Activated T-helper 1 cell treated with anti-CD3 and anti-CD28 coated beads, Interleukin-12 subunit alpha, Interleukin-12 subunit beta, Interleukin-2, Interleukin-4 antibody, amounts not matched to agents 30 ng/mL and 10 ng/mL and 1 ng/mL, durations not matched to agents 14 hours and 24 hours and 36 hours (primary cell): ENCODE results near the gene PATJ. TPM values are rescaled to one million over a fixed set of nuclear protein-coding genes. Genes with fewer than 3 reads are reported as not detected.
"Not testable (repeated sequence)": the region's sequence is repeated elsewhere in the genome, so short reads cannot be mapped to it uniquely, and the experiment has no call there.

Experiments used
- DNase-seq: peaks from one replicate; pipeline ENCODE4 v3.0.0; 2021; ENCODE audit warnings: low spot score
- H3K27ac Mint-ChIP-seq: one replicate; pipeline ENCODE4 v1.8.0; 2021; ENCODE audit warnings: mild to moderate bottlenecking, mixed read lengths
- H3K27me3 Mint-ChIP-seq: one replicate; pipeline ENCODE4 v1.8.0; 2022; ENCODE audit warnings: mild to moderate bottlenecking, moderate library complexity, mixed read lengths; ENCODE audit not compliant: insufficient read depth
- H3K36me3 Mint-ChIP-seq: one replicate; pipeline ENCODE4 v1.8.0; 2021; ENCODE audit warnings: low read depth, mixed read lengths
- H3K4me1 Mint-ChIP-seq: one replicate; pipeline ENCODE4 v1.8.0; 2021; ENCODE audit warnings: low read depth, mixed read lengths
- H3K4me3 Mint-ChIP-seq: one replicate; pipeline ENCODE4 v1.8.0; 2021; ENCODE audit warnings: mild to moderate bottlenecking, moderate library complexity, mixed read lengths
- H3K9me3 Mint-ChIP-seq: one replicate; pipeline ENCODE4 v1.8.0; 2021; ENCODE audit warnings: mixed read lengths
- intact Hi-C: fragments of 100-400 bp; cut with micrococcal nuclease; formaldehyde crosslinking; loops from one replicate; pipeline ENCODE4 v1.15.1; 2024
- total RNA-seq: library from RNA; stranded (reverse); gene quantifications from 2 replicates; pipeline ENCODE4 v1.2.3, GENCODE V29; 2022

Gene PATJ
- total RNA-seq, 1 donor from 2014 or later = 5.1 TPM

DNA sequence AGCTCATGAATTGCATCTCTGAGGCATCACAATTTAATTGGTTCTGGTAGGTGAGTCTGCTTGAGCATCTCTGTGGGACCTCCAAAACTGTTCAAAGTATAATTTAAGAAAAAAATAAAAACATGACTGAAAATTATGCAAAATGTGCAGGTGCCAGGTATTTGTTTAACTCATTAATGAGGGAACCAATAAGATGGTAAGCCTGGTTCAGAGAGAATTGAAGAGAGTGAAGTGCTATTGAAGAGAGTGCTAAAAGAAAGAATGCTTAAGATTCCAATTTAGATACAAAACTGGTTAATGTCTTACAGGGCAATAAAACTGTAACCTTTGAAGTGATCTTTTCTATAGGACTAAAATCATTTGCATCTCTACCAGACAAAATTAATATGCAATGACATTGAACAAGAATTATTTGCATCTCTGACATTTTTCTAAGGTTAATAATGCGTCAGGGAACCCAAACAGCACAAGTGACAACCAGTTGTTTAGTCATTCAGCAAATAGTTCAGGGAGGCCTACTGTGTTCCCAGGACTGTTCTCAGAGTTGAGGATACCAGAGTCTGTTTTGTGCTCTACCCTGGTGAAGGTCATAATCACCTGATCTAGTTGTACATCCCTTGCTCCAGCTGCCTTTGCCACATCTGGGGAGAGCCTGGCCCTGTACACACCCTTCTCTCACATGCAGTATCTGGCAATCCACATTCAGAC, 183.5 kb downstream of the PATJ start:
- intact Hi-C loops = no loop called here
- Mint-ChIP-seq H3K27ac (no peak overlapping the region), H3K36me3 (no peaks in the 10 kb centered on the region), H3K9me3 (no peaks in the 10 kb centered on the region), H3K27me3 (no peaks in the 10 kb centered on the region), H3K4me3 (no peak overlapping the region), H3K4me1 (no peaks in the 10 kb centered on the region)
- DNase-seq = no peak

DNA sequence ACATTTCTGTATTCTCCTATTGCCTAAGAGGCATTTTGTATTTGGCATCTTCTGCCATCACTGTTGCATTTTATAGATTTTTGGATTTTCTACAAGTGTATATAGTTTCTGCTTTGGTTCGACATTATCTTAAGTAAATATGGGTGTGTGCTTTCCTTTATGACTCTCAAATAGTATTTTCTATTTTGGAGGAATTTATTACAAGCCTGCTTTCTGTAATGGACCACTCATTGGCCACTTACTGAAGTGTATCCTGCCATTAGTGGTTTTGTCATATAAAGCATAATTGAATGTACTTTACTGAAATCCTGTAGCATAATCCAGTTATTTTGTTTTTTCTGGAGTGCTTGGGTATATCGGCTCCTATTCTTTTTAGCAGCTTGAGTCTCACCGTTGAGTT, 184.3 kb downstream of the PATJ start:
- Mint-ChIP-seq H3K27me3 (no peaks in the 10 kb centered on the region), H3K27ac (no peak overlapping the region), H3K9me3 (no peaks in the 10 kb centered on the region), H3K36me3 (no peaks in the 10 kb centered on the region), H3K4me1 (no peaks in the 10 kb centered on the region), H3K4me3 (no peak overlapping the region)
- intact Hi-C loops = no loop called here
- DNase-seq = no peak

DNA sequence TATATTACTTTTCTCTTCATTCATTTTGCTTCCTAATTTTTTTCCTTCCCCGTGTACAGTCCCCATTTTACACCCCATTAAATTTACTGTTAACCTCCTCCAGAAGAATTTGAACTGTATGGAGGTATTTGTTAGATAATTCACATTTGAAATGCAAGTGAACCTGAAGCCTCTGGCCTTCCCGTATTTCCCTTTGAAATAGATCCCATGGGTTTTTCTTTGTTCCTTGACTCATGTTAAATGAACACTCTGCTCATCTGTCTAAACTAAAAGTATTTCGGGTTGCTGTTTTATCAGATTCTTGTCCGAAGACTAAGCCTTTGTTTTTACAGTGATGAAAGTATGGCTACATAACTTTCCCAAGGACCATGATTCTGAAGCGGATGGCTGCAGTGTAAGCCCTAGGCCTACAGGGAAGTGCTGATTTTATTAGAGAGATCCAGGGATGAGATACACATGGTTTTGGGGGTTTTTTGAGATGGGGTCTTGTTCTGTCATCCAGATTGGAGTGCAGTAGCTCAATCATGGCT, 187.9 kb downstream of the PATJ start:
- no peak overlapping the region for H3K27ac Mint-ChIP-seq
- H3K27me3 Mint-ChIP-seq = no peaks in the 10 kb centered on the region
- H3K4me1 Mint-ChIP-seq = no peaks in the 10 kb centered on the region
- H3K36me3 Mint-ChIP-seq = no peaks in the 10 kb centered on the region
- no peak for DNase-seq
- intact Hi-C loops = no loop called here
- H3K9me3 Mint-ChIP-seq = no peaks in the 10 kb centered on the region
- H3K4me3 Mint-ChIP-seq = no peak overlapping the region

DNA sequence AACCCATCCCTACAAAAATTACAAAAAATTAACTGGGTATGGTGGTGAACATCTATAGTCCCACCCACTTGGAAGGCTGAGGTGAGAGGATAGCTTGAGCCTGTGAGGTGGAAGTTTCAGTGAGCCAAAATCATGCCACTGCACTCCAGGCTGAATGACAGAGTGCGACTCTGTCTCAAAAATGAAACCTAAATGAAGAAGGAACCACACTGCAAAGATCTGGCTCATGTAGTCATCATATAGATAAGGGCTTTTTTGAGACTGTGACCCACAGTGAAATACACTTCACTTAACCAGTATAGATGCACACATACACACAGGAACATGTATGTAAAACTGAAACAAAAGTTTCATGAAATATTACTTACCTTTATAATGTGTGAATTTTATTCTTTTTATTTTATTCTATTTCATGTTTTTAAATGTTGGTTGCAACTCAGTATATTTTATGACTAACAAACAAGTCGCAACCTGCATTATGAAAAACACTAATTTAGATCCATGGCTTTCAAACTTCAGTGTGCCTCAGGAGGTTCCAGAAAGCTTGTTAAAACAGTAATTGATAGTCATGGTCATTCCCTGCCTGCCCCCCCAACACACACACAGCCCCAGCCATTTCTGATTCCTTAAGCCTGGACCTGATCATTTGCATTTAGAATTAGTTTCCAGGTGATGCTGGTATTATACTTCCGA, 189.5 kb downstream of the PATJ start:
- no peaks in the 10 kb centered on the region for H3K4me1 Mint-ChIP-seq
- DNase-seq = no peak
- no peaks in the 10 kb centered on the region for H3K9me3 Mint-ChIP-seq
- no peak overlapping the region for H3K27ac Mint-ChIP-seq
- intact Hi-C loops = no loop called here
- no peaks in the 10 kb centered on the region for H3K27me3 Mint-ChIP-seq
- H3K36me3 Mint-ChIP-seq = no peaks in the 10 kb centered on the region
- no peak overlapping the region for H3K4me3 Mint-ChIP-seq

DNA sequence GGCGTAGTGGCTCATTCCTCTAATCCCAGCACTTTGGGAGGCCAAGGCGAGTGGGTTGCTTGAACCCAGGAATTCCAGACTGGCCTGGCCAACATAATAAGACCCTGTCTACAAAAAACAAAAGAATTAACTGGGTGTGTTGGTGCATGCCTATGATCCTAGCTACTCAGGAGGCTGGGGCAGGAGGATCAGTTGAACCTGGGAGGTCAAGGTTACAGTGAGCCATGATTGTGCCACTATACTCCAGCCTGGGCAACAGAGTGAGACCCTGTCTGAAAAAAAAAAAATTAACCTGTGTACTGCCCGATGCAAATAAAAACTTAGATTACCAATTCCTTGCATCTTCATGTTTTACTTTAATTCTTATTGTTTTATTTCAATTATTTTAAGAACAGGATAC, 193.2 kb downstream of the PATJ start:
- no peaks in the 10 kb centered on the region for H3K9me3 Mint-ChIP-seq
- H3K4me1 Mint-ChIP-seq = no peaks in the 10 kb centered on the region
- H3K4me3 Mint-ChIP-seq = no peak overlapping the region
- H3K36me3 Mint-ChIP-seq = no peaks in the 10 kb centered on the region
- no peak for DNase-seq
- intact Hi-C loops = no loop called here
- no peak overlapping the region for H3K27ac Mint-ChIP-seq
- no peaks in the 10 kb centered on the region for H3K27me3 Mint-ChIP-seq

DNA sequence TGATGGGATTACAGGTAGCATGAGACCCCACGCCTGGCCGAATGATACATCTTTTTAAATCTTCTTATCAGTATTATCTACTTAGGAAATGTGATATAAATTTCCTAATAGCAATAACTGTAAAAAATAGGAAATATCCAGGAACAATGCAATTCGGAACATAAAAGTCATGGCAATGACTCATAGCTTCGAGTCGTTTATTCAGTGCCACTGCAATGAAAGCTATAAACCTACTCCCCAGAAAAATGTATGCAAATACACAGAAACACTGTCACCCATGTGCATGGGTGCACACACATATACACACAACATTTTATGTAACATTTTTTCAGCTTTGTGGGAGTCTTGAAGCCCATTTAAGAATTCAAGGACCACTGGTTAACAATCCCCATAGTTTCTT, 194.6 kb downstream of the PATJ start:
- no peaks in the 10 kb centered on the region for H3K36me3 Mint-ChIP-seq
- no peak overlapping the region for H3K27ac Mint-ChIP-seq
- DNase-seq = no peak
- no peaks in the 10 kb centered on the region for H3K9me3 Mint-ChIP-seq
- intact Hi-C loops = no loop called here
- H3K4me3 Mint-ChIP-seq = no peak overlapping the region
- no peaks in the 10 kb centered on the region for H3K4me1 Mint-ChIP-seq
- no peaks in the 10 kb centered on the region for H3K27me3 Mint-ChIP-seq

DNA sequence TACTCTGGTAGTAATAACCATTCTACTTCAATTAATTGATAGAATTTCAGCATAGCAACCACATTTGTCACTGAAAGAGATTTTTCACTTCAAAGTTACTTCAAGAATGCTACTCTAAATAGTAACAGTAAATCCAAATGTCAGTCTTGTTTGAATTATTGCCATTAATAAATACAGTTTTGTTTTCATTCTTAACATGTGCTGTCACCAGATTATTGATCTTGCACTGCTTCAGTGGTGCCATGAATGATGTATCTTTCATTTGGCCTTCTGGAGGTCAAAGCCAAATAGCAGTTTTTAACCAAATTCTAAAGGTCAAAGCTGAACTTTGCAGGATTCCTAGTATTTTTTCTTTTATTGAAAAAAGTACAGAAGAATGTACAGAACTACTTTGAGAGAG, 199.5 kb downstream of the PATJ start:
- Mint-ChIP-seq H3K4me1 (no peaks in the 10 kb centered on the region), H3K27ac (no peak overlapping the region), H3K36me3 (no peaks in the 10 kb centered on the region), H3K9me3 (no peaks in the 10 kb centered on the region), H3K4me3 (no peak overlapping the region), H3K27me3 (no peaks in the 10 kb centered on the region)
- no peak for DNase-seq
- intact Hi-C loops = no loop called here

DNA sequence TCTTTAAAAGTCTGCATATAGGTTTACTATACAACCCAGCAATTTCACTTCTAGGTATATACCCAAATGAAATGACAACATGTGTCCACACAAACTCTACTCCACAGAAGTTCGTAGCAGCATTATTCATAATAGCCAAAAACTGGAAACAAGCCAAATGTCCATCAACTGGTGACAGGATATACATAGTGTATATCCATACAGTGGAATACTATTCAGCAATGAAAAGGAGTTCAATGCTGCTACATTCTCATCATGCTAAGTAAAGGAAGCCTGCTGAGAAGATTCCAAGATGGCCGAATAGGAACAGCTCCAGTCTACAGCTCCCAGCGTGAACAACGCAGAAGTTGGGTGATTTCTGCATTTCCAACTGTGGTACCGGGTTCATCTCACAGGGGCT, 200.6 kb downstream of the PATJ start:
- no peaks in the 10 kb centered on the region for H3K4me1 Mint-ChIP-seq
- no peaks in the 10 kb centered on the region for H3K36me3 Mint-ChIP-seq
- H3K27ac Mint-ChIP-seq = no peak overlapping the region
- H3K4me3 Mint-ChIP-seq = no peak overlapping the region
- H3K27me3 Mint-ChIP-seq = no peaks in the 10 kb centered on the region
- intact Hi-C loops = no loop called here
- DNase-seq = no peak
- H3K9me3 Mint-ChIP-seq = no peaks in the 10 kb centered on the region

DNA sequence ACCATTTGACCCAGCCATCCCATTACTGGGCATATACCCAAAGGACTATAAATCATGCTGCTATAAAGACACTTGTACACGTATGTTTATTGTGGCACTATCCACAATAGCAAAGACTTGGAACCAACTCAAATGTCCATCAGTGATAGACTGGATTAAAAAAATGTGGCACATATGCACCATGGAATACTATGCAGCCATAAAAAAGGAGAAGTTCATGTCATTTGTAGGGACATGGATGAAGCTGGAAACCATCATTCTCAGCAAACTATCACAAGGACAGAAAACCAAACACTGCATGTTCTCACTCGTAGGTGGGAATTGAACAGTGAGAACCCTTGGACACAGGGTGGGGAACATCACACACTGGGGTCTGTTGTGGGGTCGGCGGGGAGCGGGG, 206.4 kb downstream of the PATJ start:
- DNase-seq, H3K27me3 Mint-ChIP-seq, intact Hi-C loops, H3K9me3 Mint-ChIP-seq, H3K27ac Mint-ChIP-seq, H3K4me3 Mint-ChIP-seq, H3K4me1 Mint-ChIP-seq, H3K36me3 Mint-ChIP-seq: not testable (repeated sequence)

DNA sequence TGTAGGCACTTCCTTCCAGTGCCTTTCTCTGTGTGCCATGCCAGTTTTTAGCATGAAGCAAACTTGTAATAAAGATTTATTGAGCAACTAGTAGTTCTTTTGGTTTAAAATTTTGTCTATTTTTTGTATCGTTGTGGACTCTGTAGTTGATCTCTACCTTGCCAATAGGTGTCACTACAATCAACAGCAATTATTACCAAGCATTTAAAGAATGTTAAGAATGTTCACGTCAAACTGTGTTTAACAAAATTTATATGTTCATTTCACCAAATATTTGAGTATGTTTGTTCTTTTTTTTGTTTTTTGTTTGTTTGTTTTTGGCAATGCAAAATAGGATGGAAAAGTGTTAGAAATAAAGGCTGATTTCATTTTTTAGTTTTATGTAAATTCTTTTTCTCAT, 208.1 kb downstream of the PATJ start:
- H3K27ac Mint-ChIP-seq = no peak overlapping the region
- intact Hi-C loops = no loop called here
- no peaks in the 10 kb centered on the region for H3K36me3 Mint-ChIP-seq

DNA sequence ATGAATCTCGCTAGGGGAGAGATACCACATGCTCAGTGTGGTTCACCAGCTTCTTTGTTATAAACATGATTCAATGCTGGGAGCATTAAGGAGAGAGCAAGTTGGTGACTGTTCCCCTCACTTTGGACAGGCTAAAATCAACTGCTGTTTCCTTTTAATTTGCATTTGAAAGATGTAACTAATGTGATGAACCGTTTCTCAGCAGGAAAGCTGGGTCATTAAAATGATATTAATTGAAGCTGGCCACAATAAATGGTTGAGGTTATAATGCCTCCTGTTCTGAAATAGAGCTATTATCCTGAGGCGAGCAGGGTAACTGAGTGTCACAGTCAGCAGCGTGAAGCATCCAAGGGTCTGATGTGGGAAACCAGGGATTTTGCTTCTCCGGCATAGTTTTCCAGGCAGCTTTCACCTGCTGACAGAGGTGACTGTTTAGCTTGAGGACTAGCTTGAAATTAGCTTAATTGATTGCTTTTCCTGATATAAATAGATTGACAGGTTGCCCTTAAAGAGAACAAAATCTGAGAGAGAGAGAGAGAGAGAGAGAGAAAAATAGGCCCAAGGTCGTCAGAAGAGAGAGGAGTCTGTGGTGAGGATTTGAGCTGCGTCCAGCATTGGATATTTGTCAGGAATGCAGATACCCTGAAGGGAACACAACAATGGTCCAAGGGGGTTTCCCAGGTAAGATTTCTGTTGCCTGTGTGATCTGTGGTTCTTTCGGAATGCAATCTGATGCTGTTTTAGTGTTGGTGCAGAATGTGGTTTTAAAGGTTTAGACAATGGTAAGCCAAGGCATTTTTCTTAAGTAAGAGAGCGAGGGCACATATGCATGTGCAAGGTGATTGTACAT, 209.7 kb downstream of the PATJ start:
- Mint-ChIP-seq H3K9me3 (no peaks in the 10 kb centered on the region), H3K4me3 (no peak overlapping the region), H3K4me1 (no peaks in the 10 kb centered on the region), H3K27me3 (no peaks in the 10 kb centered on the region), H3K27ac (peak overlapping the region; percentile 43), H3K36me3 (no peaks in the 10 kb centered on the region)
- DNase-seq = no peak
- intact Hi-C loops = no loop called here

More for the DNA sequence above, 208.1 kb downstream of the PATJ start:
- H3K4me1 Mint-ChIP-seq = no peaks in the 10 kb centered on the region
- no peaks in the 10 kb centered on the region for H3K9me3 Mint-ChIP-seq
- H3K27me3 Mint-ChIP-seq = no peaks in the 10 kb centered on the region
- H3K4me3 Mint-ChIP-seq = no peak overlapping the region
- DNase-seq = no peak

DNA sequence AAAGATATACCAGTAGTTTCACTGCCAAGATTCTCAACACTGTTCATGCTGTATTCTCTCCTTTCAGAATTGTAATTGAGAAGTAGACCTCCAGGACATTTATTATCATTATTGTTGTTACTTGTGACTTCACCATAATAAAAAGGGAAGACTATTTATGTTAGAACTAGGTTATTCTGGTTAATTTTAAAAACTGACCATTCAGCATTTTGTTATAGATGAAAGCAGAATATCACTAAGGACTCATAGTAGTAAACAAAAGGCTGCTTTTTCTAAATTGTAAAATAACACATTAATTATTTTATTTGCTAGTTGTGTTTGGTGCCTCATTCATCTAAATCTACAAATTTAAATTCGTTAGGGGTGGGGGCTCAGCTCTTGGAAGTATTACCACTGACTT, 210.4 kb downstream of the PATJ start:
- DNase-seq = no peak
- Mint-ChIP-seq H3K4me1 (no peaks in the 10 kb centered on the region), H3K9me3 (no peaks in the 10 kb centered on the region), H3K36me3 (no peaks in the 10 kb centered on the region), H3K4me3 (no peak overlapping the region), H3K27ac (no peak overlapping the region), H3K27me3 (no peaks in the 10 kb centered on the region)
- intact Hi-C loops = no loop called here
